Bronchial epithelial cell (primary cell): Measurements from ENCODE around the gene SPNS2. TPM values are rescaled to one million over a fixed set of nuclear protein-coding genes. Genes with fewer than 3 reads are reported as not detected.

Experiments
- DNase-seq: peaks from one replicate; pipeline ENCODE4 v3.0.0-alpha.2; 2010; ENCODE audit warnings: low read depth
- FAIRE-seq: peaks from 2 replicates; lab custom pipeline; 2011; peaks lifted over from hg19 to GRCh38; lab: Jason Lieb, UNC
- H3K27me3 ChIP-seq: 2 replicates; pipeline ENCODE4 v1.5.1; 2011; ENCODE audit warnings: low read length; ENCODE audit not compliant: control insufficient read depth, insufficient read depth
- H3K36me3 ChIP-seq: 2 replicates; pipeline ENCODE4 v1.5.1; 2011; ENCODE audit warnings: low read length; ENCODE audit not compliant: control insufficient read depth, insufficient read depth
- H3K4me3 ChIP-seq: 2 replicates; pipeline ENCODE4 v1.5.1; 2011; ENCODE audit warnings: mild to moderate bottlenecking, low read depth, low read length, control low read depth
- total RNA-seq: library from RNA; depleted of rRNA; stranded (reverse); fragments of >200 nt; gene quantifications from 2 replicates; pipeline ENCODE4 v1.2.1, GENCODE V29; 2014
- TF ChIP-seq, protein P1 (sequence below): IDR thresholded peaks from 2 replicates; pipeline ENCODE4 v1.5.1; 2011; ENCODE audit warnings: mild to moderate bottlenecking, moderate library complexity, low read length, control low read depth, inconsistent platforms; ENCODE audit not compliant: insufficient read depth, severe bottlenecking

The SPNS2 gene
- total RNA-seq, 1 donor from 2014 or later, result 3.9 TPM

DNA sequence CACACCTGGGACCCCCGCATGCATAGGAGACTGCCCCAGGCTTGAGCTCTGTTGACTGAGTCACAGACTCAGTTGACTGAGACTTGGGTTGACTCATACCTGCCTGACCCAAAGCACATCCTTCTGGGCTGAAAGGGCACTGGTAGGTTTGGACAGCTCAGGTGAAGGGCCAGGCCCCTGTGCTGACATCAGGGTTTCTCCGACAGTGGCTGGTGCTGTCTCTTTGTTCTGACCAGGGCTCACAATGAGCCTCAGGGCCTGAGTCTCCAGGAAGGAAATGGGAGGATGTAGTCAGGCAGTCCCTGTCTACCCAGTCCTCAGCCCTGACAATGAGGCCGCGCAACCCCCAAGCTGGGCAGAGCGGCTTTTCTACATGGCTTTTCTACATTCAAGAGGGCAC is 6.5 kb downstream of the SPNS2 start:
- TF ChIP-seq, protein P1, sequence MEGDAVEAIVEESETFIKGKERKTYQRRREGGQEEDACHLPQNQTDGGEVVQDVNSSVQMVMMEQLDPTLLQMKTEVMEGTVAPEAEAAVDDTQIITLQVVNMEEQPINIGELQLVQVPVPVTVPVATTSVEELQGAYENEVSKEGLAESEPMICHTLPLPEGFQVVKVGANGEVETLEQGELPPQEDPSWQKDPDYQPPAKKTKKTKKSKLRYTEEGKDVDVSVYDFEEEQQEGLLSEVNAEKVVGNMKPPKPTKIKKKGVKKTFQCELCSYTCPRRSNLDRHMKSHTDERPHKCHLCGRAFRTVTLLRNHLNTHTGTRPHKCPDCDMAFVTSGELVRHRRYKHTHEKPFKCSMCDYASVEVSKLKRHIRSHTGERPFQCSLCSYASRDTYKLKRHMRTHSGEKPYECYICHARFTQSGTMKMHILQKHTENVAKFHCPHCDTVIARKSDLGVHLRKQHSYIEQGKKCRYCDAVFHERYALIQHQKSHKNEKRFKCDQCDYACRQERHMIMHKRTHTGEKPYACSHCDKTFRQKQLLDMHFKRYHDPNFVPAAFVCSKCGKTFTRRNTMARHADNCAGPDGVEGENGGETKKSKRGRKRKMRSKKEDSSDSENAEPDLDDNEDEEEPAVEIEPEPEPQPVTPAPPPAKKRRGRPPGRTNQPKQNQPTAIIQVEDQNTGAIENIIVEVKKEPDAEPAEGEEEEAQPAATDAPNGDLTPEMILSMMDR, result no peak
- peak; percentile 23 for FAIRE-seq
- peak; percentile 40 for DNase-seq
- H3K4me3 ChIP-seq, result no peak overlapping the region
- H3K36me3 ChIP-seq, result no peaks in the 10 kb centered on the region
- peaks cover 14% of the 10 kb centered on the region for H3K27me3 ChIP-seq

DNA sequence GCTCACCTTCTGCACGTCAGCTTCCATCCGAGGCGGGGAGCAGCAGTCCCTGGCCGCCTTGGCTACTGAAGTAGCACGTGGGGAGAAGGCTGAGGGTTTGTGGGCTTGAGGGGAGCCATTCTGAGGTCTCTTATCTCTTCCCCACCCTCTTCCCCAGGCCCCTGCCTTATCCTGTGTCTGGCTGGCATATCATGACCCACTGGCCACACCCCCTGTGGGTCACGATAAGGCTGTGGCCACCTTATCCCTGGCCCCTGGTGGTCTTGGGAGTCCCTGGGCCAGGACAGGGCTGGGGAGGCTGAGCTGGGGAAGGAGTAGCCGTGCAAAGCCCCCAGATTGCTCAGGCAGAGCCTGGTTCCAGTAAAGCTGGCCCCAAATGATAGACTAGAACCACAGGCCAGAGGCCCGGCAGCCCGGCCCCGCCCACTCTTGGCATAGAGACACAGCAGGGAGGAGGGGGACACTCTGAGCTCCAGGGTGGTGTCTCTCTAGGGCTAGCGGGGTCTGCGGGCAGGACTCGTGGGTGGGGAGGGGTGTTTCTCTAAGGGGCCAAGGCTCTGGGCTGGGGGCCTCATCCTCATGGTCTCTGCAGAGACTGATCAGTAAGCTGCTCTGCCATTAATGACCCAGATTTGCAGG is 7.6 kb downstream of the SPNS2 start:
- Histone ChIP-seq H3K4me3 (no peak overlapping the region), H3K27me3 (peaks cover 7% of the 10 kb centered on the region), H3K36me3 (no peaks in the 10 kb centered on the region)
- no peak for FAIRE-seq
- TF ChIP-seq, protein P1, result no peak
- DNase-seq, result no peak

DNA sequence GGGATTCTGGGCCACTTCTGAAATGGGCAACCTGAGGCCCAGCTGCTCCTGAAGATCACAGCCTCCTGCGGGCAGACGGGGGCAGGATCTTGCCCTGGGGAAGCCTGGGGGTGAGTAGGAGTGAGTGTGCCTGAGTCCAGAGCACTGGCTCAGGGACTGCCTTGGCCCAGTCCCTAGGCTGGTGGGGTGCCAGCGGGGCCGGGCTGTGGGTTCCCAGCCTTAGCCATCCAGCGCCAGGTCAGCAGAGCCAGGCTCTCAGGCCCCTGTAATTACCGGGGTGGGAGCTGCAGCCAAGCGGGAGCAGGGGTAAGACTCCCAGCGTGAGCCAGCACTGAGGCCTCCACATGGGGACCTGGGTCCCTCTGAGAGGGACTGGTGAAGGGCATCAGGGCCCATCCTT is 8.2 kb downstream of the SPNS2 start:
- no peaks in the 10 kb centered on the region for H3K36me3 ChIP-seq
- FAIRE-seq (no peak), DNase-seq (no peak)
- H3K27me3 ChIP-seq, result peaks cover 3% of the 10 kb centered on the region
- TF ChIP-seq, protein P1, result no peak
- no peak overlapping the region for H3K4me3 ChIP-seq

DNA sequence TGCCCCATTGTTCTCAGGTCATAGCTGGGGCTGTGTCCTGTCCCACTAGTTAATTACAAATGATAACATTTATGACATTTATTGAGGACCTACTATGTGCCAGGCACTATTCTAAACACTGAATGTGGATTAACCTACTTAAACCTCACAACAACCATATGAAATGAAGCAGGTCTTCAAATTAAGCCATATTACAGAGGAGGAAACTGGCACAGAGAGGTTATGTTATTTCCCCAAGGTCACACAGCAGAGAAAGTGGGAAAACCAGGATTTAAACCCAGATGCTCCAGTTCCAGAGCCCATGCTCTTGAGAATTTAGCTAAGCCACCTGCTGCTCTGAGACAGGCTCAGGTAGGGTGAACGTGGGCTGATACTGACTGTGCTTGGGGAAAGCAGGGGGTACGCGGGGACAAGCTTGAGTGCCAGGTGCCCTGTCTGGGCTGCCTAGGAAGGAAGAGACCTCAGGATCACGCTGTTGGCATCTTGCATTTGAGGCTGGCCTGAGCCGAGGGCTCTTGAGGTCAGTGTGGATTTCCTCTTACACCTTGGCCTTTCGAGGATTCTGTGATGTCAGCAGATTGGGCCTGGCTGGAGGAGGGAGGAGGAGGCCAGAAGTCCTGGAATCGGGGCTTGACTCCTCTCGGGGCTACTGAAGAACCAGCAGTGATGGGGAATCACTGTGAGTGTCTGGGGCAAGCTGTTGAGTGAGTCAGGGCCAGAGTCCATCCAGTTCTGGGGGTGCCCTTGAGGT is 8.9 kb downstream of the SPNS2 start:
- H3K36me3 ChIP-seq, result no peaks in the 10 kb centered on the region
- H3K27me3 ChIP-seq, result peaks cover 3% of the 10 kb centered on the region
- TF ChIP-seq, protein P1, result no peak
- H3K4me3 ChIP-seq, result no peak overlapping the region
- FAIRE-seq (no peak), DNase-seq (no peak)

DNA sequence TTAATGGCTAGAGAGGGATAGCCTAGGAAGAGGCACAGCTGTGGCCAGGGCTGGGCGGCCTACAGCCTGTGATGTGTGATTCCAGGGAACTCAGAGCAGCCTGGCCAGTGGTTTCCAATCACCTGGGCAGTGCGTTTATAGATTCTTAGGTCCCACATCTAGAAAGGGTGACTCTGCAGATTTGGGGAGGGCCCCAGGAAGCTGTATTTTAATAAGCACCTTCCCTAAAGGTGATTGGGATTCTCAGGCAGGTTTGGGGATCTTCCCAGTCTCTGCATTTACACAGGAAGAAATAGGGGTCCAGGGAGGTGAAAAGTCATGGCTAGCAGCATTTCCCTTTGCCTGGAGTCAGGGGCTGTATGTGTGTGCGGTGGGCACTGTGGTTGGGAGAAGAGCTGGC is 9.5 kb downstream of the SPNS2 start:
- TF ChIP-seq, protein P1, result no peak
- no peak for FAIRE-seq
- H3K27me3 ChIP-seq, result peaks cover 3% of the 10 kb centered on the region
- H3K4me3 ChIP-seq, result no peak overlapping the region
- DNase-seq, result no peak
- no peaks in the 10 kb centered on the region for H3K36me3 ChIP-seq
